ENCODE results near the gene MUC12.
A peak's percentile ranks its signal among the peaks of the same experiment; 100 is the strongest.
"Not testable (repeated sequence)": the region's sequence is repeated elsewhere in the genome, so short reads cannot be mapped to it uniquely, and the experiment has no call there.

Gene MUC12, protein sequence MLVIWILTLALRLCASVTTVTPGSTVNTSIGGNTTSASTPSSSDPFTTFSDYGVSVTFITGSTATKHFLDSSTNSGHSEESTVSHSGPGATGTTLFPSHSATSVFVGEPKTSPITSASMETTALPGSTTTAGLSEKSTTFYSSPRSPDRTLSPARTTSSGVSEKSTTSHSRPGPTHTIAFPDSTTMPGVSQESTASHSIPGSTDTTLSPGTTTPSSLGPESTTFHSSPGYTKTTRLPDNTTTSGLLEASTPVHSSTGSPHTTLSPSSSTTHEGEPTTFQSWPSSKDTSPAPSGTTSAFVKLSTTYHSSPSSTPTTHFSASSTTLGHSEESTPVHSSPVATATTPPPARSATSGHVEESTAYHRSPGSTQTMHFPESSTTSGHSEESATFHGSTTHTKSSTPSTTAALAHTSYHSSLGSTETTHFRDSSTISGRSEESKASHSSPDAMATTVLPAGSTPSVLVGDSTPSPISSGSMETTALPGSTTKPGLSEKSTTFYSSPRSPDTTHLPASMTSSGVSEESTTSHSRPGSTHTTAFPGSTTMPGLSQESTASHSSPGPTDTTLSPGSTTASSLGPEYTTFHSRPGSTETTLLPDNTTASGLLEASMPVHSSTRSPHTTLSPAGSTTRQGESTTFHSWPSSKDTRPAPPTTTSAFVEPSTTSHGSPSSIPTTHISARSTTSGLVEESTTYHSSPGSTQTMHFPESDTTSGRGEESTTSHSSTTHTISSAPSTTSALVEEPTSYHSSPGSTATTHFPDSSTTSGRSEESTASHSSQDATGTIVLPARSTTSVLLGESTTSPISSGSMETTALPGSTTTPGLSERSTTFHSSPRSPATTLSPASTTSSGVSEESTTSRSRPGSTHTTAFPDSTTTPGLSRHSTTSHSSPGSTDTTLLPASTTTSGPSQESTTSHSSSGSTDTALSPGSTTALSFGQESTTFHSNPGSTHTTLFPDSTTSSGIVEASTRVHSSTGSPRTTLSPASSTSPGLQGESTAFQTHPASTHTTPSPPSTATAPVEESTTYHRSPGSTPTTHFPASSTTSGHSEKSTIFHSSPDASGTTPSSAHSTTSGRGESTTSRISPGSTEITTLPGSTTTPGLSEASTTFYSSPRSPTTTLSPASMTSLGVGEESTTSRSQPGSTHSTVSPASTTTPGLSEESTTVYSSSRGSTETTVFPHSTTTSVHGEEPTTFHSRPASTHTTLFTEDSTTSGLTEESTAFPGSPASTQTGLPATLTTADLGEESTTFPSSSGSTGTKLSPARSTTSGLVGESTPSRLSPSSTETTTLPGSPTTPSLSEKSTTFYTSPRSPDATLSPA (N-terminal part only)

DNA sequence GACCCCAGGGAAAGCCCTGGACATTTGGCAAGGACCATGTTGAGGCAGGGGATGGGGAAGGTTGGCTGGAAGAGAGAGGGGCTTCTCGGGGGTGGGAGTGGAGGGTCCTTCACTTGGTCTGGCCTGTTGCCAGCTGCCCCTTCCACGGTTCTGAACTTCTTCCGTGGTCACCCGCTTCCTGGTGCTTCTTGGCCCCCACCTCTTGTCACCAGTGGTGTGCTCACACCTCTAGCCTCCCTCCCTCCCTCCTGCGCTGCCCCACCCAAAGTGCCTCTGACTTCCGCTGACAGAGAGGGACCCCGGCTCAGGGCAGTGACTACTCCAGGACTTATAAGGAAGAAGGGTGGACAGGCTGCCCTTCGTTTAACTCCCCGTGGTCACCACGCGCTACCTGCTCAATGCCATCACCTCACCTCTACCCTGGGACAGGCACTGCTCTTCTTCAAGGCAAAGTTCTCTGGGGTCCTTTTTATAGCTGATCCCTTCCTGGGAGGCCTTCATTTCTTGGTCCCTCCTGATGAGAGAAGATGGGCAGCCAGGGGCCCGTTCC, at the start of gene MUC12:
Gene MUC12, plus strand, starts transcription at position 500 of the 550 bp plus-strand sequence. CDS start 58 bp downstream, outside the sequence.
- no peak within 1 kb of the TSS for H3K27ac ChIP-seq
- DNase-seq (ENCODE audit: low read depth, low spot score): no peak

DNA sequence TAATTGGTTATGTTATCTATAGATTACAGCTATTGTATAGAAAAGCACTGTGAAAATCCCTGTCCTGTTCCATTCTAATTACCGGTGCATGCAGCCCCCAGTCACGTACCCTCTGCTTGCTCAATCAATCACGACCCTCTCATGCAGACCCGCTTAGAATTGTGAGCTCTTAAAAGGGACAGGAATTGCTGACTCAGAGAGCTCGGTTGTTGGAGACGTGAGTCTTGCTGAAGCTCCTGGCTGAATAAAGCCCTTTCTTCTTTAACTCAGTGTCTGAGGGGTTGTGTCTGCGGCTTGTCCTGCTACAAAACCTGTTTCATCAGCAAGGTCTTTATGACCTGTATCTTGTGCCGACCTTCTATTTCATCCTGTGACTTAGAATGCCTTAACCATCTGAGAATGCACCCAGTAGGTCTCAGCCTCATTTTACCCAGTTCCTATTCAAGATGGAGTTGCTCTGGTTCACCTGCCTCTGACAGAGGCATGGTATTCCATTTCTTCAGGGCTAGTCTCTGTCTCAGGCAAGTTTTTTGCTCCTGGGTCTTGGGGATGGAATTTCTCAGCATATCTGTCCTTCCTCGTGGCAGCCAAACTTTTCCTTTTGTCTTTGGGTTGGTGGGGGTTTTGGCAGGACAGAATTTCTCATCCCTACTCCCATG, 49.5 kb upstream of the MUC12 start:
- not testable (repeated sequence) for H3K27ac ChIP-seq; DNase-seq (ENCODE audit: low read depth, low spot score)

DNA sequence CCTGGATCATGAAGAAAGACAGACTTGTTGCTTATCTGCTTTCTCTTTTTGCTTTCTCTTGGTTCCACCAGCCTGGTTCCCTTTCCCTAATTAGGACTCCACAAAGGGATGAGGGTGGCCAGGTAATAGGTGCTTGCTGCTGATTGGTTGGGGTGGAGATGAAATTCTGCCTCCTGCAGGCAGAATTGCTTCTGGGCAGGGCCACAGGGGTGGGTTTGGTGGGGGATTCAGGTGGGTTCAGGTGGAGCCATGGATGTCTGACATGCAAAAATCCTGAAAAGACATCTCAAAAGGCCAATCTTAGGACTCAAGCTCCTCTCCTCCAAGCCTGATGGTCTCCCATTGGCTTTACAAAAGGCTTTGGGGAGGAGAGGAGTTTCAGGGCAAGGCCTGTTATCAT, 48.3 kb upstream of the MUC12 start:
- no peak overlapping the region for H3K27ac ChIP-seq
- DNase-seq (ENCODE audit: low read depth, low spot score): no peak

DNA sequence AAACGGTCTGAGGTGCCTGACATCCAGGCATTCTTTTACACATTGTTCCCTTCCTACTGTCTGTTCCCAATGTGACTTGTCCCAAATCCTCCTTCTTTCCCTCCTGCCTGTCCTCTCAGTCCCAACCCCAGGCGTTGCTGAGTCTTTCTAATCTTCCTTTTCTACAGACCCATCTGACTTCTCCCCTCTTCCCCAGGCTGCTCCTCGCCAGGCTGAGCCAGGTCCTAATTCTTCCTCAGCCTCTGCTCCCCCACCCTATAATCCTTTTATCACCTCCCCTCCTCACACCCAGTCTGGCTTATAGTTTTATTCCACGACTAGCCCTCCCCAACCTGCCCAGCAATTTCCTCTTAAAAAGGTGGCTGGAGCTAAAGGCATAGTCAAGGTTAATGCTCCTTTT, 45.7 kb upstream of the MUC12 start:
- H3K27ac ChIP-seq; DNase-seq (ENCODE audit: low read depth, low spot score): not testable (repeated sequence)

DNA sequence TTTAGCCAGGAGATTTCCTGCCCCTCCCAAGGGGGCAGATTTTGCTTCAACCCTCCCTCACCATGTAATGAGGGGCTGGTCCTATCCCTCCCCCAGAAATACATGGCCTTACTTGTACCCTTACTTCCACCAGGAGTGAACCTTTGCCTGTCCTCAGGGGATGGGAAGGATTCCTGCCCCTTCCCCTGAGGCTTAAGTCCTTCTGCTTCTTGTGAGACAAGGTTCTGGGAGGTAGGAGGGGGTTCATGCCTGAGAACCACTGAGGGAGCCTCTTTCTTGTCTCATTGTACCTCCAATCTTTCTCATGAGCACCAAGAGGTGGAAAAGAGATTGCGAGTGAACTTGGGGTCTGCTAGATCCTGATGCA, 39.6 kb upstream of the MUC12 start:
- H3K27ac ChIP-seq: peak overlapping the region; percentile 61
- DNase-seq (ENCODE audit: low read depth, low spot score): no peak

DNA sequence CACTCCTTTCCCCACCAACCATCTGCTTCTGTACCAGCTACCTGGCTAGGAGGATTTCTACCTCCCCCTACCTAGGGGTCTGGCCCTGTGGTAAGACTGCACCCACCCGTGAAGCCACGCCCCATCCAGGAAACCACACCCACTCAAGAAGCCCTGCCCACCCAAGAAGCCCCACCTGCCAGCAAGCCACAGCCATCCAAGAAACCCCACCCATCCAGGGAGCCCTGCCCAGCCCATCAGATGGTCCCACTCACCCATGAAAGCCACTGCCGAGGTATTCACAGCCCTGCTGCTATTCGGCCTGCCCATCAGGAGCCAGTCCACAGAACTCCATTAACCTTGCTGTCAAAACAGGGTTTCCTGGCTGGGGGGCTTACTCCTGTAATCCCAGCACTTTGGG, 35.6 kb upstream of the MUC12 start:
- no peak overlapping the region for H3K27ac ChIP-seq
- DNase-seq (ENCODE audit: low read depth, low spot score): no peak

DNA sequence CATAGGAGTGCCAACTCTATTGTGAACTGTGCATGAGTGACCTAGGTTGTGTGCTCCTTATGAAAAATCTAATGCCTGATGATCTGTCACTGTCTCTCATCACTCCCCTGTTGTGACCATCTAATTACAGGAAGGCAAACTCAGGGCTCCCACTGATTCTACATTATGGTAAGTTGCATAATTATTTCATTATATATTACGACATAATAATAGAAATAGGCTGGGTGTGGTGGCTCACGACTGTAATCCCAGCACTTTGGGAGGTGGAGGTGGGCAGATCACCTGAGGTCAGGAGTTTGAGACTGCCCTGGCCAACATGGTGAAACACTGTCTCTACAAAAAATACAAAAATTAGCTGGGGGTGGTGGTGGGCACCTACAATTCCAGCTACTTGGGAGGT, 34.0 kb upstream of the MUC12 start:
- not testable (repeated sequence) for DNase-seq (ENCODE audit: low read depth, low spot score); H3K27ac ChIP-seq

DNA sequence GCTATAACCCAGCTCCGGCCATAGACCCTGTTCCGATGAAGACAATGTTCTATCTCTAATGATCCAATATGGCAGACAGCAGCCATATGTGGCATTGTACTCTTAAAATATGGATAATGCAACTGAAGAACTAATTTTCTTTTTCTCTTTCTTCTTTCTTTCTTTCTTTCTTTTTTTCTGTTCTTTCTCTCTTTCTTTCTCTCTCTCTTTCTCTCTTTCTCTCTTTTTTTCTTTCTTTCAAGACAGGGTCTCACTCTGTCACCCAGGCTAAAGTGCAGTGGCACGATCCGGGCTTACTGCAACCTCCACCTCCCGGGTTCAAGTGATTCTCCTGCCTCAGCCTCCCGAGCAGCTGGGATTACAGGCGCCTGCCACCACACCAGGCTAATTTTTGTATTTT, 33.2 kb upstream of the MUC12 start:
- not testable (repeated sequence) for H3K27ac ChIP-seq

DNA sequence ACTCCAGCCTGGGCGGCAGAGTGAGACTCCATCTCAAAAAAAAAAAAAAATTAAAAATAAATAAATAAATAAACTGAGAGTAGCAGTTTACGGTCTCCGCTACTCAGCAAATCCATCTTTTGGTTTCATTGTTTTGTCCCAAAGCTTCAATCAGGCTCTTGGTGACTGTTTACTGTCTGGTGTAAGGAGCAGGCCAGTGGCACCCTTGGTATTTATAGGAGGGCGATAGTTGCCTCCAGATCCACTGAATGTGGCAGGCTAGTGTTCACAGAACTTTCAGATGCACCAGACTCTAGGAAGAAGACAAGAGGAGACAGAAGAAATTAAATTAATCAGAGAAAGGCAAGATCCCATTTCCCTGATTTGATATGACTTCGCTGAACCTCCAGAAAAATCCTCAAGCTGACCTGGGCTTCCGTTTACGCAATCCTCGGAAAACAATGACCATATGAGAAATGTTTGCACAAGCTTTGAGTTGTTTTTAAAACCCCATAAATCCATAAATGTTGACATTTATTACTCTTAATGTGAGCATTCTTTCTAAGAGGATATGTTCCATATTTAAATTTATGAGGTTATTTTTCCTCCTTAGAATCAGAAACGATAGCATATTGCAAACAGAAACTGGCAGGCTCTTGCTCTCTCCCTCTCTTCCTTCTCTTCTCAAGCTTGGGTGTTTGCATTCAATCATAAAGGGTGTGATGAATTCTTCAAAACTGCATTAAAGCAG, 27.2 kb upstream of the MUC12 start:
- H3K27ac ChIP-seq: peak overlapping the region; percentile 49
- DNase-seq (ENCODE audit: low read depth, low spot score): peak; percentile 72

More for the DNA sequence above, 33.2 kb upstream of the MUC12 start:
- DNase-seq (ENCODE audit: low read depth, low spot score): not testable (repeated sequence)

DNA sequence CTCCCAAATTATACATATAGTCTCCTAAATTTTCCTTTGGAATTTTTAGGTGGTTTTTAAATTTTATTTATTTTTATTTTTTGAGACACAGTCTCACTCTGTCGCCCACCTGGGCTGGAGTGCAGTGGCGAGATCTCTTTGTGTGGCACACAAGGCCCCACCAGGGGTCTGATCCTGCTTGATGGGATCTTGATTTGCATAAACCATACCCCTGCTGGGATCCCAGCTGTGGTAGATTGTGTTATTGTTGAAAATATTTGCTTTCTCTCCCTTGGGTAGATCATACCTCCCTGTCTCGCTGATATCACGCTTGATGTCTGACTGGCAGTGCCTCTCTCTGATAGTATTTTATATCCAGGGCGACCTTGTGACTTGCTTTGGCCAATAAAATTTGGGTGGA, 25.7 kb upstream of the MUC12 start:
- no peak for DNase-seq (ENCODE audit: low read depth, low spot score)
- H3K27ac ChIP-seq: no peak overlapping the region

DNA sequence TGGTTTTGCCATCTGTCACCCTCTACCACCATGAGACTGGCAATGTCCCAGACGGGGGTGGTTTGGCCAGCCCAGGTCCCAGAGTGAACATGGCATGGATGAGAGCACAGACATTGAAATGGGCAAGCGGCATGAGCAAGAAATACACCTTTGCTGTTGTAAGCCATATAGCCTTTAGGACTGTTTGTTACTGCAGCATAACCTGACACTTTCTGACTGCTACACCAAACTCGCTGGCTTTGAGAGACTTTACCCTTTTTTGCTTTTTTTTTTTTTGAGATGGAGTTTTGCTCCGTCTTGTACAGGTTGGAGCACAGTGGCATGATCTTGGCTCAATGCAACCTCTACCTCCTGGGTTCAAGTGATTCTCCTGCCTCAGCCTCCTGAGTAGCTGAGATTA, 25.2 kb upstream of the MUC12 start:
- no peak overlapping the region for H3K27ac ChIP-seq
- DNase-seq (ENCODE audit: low read depth, low spot score): no peak

DNA sequence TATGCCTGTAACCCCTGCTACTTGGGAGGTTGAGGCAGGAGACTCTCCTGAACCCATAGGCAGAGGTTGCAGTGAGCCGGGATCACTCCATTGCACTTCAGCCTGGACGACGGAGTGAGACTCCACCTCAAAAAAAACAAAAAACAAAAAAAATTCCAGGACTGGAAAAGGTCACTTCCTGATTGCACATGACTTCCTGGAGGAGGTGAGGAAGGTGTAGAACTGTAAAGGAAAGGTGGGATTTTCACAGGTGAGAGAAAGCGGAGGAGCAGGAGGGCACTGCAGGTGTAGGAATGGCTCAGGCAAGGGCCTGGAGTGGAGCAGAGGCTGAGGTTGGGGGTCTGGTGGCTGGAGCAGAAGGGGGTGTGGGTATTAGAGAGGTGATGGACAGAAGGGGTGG, 23.3 kb upstream of the MUC12 start:
- no peak overlapping the region for H3K27ac ChIP-seq
- DNase-seq (ENCODE audit: low read depth, low spot score): no peak

DNA sequence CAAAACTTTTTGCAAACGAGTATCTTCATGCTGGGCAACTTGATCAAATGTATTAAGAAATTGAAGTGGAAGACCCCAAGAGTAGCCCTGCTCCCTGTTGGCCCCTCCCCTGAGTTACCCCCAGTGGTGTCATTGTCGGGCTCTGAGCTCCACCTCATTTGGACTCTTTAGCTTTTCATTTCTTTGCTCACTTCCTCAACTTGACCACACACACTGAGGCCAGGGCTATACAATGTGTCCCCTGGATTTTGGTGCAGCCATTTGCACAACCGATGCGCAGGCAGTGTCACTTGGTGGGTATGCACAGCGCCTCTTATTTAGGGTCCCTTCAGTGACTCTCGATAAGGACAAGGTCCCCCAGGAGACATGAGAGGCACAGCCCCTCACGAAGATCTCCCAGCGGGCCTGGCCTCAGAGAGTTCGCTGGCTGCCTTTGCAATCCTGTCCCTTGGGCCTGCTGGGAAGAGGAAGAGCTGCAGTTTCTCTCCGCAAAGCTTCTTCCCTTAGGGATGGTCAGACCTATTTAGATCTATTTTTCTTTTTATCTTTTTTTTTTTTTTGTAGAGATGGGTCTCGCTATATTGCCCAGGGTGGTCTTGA, 22.5 kb upstream of the MUC12 start:
- DNase-seq (ENCODE audit: low read depth, low spot score): no peak
- H3K27ac ChIP-seq: no peak overlapping the region

DNA sequence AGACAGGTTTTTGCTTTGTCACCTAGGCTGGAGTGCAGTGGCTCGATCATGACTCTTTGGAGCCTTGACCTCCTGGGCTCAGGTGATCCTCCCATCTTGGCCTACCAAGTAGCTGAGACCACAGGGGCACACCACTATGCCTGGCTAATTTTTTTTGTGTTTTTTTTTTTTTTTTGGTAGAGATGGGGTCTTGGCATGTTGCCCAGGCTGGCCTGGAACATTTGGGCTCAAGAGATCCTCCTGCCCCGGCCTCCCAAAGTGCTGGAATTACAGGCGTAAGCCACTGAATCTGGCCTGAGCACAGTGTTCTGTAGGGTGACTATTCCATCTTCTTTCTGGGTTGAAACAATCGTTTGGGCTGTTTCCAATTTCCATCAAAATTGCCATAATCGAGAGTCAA, 21.6 kb upstream of the MUC12 start:
- DNase-seq (ENCODE audit: low read depth, low spot score): no peak
- no peak overlapping the region for H3K27ac ChIP-seq

DNA sequence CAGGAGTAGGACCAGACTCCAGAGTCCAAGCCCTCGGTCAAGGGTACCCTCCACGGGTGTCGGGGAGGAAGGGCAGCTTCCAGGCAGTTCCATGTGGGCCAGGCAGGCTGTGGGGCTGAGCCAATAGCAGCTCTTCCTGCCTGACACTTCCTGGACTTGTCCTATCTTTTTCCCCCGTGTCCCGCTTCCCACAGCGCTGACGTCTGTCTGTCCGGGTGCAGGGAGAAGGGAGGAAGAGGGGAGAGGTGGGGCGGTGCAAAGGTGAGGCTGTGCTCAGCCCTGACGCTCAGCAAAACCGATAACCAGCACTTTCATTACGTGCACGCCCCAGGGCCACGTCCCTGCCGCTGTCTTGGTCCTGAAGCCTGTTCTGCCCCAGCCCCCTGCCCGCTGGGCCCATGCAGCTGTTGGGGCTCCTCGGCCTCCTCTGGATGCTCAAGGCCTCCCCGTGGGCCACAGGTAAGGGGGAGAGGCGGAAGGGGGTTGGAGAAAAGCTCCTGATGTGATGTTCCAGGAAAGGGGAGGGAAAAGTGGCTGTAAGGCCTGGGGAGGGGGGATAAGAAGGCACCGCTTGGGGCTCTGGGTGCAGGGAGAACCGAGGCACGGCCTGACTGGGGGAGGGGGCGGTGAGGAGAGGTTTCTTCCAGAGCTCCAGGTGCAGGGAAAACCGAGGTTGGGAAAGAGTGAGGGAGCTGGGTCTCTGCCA, 20.0 kb upstream of the MUC12 start, which contains the start of gene MUC3A:
Gene MUC3A, plus strand, starts transcription at position 308 of the 706 bp plus-strand sequence. Its CDS starts 91 bp downstream, at position 399.
- DNase-seq (ENCODE audit: low read depth, low spot score): no peak
- no peak within 1 kb of the TSS for H3K27ac ChIP-seq

DNA sequence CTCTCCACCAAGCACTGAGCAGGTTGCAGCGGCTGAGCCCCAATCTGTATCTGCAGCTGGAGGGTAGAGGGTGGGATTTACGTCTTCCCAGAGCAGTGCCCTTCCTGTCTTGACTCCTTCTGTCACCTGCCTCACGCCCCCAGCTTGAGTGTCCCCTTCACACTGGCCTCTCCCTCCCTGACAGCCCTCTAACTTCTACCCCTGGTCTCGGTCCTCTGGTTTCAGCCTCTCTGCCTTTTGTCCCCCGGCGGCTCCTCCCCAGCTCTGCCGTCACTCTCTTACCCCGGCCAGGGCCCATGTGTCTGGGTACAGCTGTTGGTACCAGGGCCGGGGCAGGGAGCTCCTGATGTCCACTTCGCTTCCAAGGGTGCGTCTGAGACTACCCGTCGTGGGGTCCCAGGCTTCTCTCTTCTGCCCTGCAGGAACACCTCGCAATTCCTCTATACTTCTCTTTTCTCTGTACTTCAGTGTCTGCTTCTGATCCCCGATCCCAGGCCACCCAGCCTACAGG, 19.4 kb upstream of the MUC12 start:
- DNase-seq (ENCODE audit: low read depth, low spot score): no peak
- no peak overlapping the region for H3K27ac ChIP-seq

DNA sequence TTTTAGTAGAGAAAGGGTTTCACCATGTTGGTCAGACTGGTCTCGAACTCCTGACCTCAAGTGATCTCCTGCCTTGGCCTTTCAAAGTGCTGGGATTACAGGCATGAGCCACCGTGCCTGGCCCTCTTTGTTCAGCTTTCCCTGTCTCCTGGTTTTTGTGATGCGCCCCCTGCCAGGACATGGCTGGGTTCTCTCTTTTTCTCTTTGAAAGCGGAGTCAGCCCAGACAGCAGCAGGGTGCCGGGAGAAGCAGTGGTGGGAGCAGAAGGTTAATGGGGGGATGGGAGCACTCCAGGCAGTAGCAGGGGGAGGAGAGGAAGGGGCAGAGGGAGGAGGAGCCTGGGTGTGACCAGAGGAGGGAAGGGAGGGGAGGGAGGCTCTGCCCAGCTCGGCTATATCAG, 18.2 kb upstream of the MUC12 start:
- H3K27ac ChIP-seq: no peak overlapping the region
- DNase-seq (ENCODE audit: low read depth, low spot score): no peak
